PFSK-1 (cell line): Measurements from ENCODE around the gene GIMAP8.

Experiments
- FOXP2 ChIP-seq: optimal IDR thresholded peaks from 2 replicates; pipeline ENCODE3; 2011; ENCODE audit warnings: borderline replicate concordance, control low read depth, inconsistent platforms; ENCODE audit not compliant: insufficient read depth; ENCODE audit errors: extremely low read length, extremely low read depth
- POLR2AphosphoS5 ChIP-seq: IDR thresholded peaks from 2 replicates; pipeline ENCODE4 v1.6.1; 2012; ENCODE audit warnings: low read depth, mild to moderate bottlenecking, control low read depth, low read length, moderate library complexity
- SIN3A ChIP-seq: IDR thresholded peaks from 2 replicates; pipeline ENCODE4 v1.6.1; 2012; ENCODE audit warnings: mild to moderate bottlenecking, low read length, moderate library complexity, borderline replicate concordance; ENCODE audit not compliant: insufficient read depth
- TAF1 ChIP-seq: IDR thresholded peaks from 2 replicates; pipeline ENCODE4 v1.6.1; 2012; ENCODE audit warnings: low read length, control low read depth, borderline replicate concordance; ENCODE audit not compliant: insufficient read depth
- TF ChIP-seq, protein P1 (sequence below), 2 experiments: IDR thresholded peaks; 2 replicates each; pipeline versions ENCODE4 v1.6.1 to v1.8.0; 2011 to 2012; ENCODE audit warnings: low read depth in 2 of 2, low read length in 2 of 2, control low read depth in 1 of 2, inconsistent platforms in 1 of 2, mild to moderate bottlenecking in 1 of 2, moderate library complexity in 1 of 2; ENCODE audit not compliant: insufficient read depth in 1 of 2

DNA sequence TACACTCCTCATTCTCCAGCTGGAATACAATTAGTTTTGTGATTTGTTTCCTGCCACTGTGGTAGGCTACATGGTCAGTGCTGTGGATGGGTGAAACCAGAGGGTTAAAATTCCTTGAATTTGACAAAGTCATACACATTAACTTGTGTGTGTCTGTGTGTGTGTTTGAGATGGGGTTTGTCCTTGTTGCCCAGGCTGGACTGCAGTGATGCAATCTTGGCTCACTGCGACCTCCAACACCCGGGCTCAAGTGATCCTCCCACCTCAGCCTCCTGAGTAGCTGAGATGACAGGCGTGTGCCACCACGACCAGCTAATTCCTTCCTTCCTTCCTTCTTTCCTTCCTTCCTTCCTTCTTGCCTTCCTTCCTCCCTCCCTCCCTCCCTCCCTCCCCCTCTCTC lies 24.8 kb upstream of the GIMAP8 start:
- TF ChIP-seq POLR2AphosphoS5, result no peak
- no peak for TF ChIP-seq SIN3A
- TF ChIP-seq, protein P1, sequence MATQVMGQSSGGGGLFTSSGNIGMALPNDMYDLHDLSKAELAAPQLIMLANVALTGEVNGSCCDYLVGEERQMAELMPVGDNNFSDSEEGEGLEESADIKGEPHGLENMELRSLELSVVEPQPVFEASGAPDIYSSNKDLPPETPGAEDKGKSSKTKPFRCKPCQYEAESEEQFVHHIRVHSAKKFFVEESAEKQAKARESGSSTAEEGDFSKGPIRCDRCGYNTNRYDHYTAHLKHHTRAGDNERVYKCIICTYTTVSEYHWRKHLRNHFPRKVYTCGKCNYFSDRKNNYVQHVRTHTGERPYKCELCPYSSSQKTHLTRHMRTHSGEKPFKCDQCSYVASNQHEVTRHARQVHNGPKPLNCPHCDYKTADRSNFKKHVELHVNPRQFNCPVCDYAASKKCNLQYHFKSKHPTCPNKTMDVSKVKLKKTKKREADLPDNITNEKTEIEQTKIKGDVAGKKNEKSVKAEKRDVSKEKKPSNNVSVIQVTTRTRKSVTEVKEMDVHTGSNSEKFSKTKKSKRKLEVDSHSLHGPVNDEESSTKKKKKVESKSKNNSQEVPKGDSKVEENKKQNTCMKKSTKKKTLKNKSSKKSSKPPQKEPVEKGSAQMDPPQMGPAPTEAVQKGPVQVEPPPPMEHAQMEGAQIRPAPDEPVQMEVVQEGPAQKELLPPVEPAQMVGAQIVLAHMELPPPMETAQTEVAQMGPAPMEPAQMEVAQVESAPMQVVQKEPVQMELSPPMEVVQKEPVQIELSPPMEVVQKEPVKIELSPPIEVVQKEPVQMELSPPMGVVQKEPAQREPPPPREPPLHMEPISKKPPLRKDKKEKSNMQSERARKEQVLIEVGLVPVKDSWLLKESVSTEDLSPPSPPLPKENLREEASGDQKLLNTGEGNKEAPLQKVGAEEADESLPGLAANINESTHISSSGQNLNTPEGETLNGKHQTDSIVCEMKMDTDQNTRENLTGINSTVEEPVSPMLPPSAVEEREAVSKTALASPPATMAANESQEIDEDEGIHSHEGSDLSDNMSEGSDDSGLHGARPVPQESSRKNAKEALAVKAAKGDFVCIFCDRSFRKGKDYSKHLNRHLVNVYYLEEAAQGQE (IDR thresholded peaks at IDR 0.05; ENCODE audit: insufficient read depth in 1 of 2, low read depth in 2 of 2, low read length in 2 of 2), result no peak
- no peak for TF ChIP-seq TAF1
- no peak for TF ChIP-seq FOXP2
